Bronchial epithelial cell (primary cell): ENCODE measurements around the gene TBC1D22A. TPM values are rescaled to one million over a fixed set of nuclear protein-coding genes. Genes with fewer than 3 reads are reported as not detected.

Experiments
- DNase-seq: peaks from one replicate; pipeline ENCODE4 v3.0.0-alpha.2; 2010; ENCODE audit warnings: low read depth
- FAIRE-seq: peaks from 2 replicates; lab custom pipeline; 2011; peaks lifted over from hg19 to GRCh38; lab: Jason Lieb, UNC
- H3K27me3 ChIP-seq: 2 replicates; pipeline ENCODE4 v1.5.1; 2011; ENCODE audit warnings: low read length; ENCODE audit not compliant: control insufficient read depth, insufficient read depth
- H3K36me3 ChIP-seq: 2 replicates; pipeline ENCODE4 v1.5.1; 2011; ENCODE audit warnings: low read length; ENCODE audit not compliant: control insufficient read depth, insufficient read depth
- H3K4me3 ChIP-seq: 2 replicates; pipeline ENCODE4 v1.5.1; 2011; ENCODE audit warnings: mild to moderate bottlenecking, low read depth, low read length, control low read depth
- total RNA-seq: library from RNA; depleted of rRNA; stranded (reverse); fragments of >200 nt; gene quantifications from 2 replicates; pipeline ENCODE4 v1.2.1, GENCODE V29; 2014
- TF ChIP-seq, protein P1 (sequence below): IDR thresholded peaks from 2 replicates; pipeline ENCODE4 v1.5.1; 2011; ENCODE audit warnings: mild to moderate bottlenecking, moderate library complexity, low read length, control low read depth, inconsistent platforms; ENCODE audit not compliant: insufficient read depth, severe bottlenecking

The TBC1D22A gene
- total RNA-seq, 1 donor from 2014 or later = 10.0 TPM

DNA sequence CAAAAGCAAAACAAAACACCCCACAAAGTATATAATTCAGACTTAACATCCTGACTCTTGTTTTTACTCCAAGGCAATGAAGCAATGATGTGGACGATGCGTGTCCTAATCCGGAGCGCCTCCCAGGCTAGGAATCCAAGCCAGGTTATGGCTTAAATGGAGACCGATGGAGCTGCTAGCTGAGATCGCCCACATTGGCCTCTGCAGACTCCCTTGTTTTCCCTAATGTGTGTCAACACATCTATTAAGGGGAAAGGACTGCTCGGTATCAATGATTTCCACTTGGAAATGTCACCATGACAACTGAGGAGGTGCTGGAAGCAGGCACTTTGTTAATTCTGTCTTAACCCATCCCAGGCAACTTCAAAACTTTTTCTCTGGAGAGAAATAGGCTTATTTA, 311.7 kb downstream of the TBC1D22A start:
- FAIRE-seq (no peak), DNase-seq (no peak)
- TF ChIP-seq, protein P1, sequence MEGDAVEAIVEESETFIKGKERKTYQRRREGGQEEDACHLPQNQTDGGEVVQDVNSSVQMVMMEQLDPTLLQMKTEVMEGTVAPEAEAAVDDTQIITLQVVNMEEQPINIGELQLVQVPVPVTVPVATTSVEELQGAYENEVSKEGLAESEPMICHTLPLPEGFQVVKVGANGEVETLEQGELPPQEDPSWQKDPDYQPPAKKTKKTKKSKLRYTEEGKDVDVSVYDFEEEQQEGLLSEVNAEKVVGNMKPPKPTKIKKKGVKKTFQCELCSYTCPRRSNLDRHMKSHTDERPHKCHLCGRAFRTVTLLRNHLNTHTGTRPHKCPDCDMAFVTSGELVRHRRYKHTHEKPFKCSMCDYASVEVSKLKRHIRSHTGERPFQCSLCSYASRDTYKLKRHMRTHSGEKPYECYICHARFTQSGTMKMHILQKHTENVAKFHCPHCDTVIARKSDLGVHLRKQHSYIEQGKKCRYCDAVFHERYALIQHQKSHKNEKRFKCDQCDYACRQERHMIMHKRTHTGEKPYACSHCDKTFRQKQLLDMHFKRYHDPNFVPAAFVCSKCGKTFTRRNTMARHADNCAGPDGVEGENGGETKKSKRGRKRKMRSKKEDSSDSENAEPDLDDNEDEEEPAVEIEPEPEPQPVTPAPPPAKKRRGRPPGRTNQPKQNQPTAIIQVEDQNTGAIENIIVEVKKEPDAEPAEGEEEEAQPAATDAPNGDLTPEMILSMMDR = no peak
- Histone ChIP-seq H3K36me3 (peaks cover 3% of the 10 kb centered on the region), H3K4me3 (no peak overlapping the region), H3K27me3 (no peaks in the 10 kb centered on the region)

DNA sequence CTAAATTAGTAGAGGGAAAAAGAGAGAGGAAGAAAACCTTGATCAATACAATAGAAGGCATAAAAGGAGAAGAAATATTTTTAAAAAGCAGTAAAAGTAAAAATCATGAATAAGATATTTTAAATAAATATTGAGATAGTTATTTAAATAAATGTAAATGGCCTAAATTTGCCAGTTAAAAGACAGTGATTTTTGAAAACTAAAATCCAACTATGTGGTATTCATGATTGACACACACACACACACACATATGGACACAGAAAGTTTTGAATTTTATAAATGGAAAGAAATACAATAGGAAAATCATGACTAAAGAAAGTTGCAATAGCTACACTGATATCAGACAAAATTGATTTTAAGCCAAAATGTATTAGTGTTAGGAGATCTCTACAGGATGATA, 313.1 kb downstream of the TBC1D22A start:
- H3K4me3 ChIP-seq = no peak overlapping the region
- no peaks in the 10 kb centered on the region for H3K27me3 ChIP-seq
- H3K36me3 ChIP-seq = peaks cover 3% of the 10 kb centered on the region
- DNase-seq = no peak
- FAIRE-seq = no peak
- TF ChIP-seq, protein P1 = no peak

DNA sequence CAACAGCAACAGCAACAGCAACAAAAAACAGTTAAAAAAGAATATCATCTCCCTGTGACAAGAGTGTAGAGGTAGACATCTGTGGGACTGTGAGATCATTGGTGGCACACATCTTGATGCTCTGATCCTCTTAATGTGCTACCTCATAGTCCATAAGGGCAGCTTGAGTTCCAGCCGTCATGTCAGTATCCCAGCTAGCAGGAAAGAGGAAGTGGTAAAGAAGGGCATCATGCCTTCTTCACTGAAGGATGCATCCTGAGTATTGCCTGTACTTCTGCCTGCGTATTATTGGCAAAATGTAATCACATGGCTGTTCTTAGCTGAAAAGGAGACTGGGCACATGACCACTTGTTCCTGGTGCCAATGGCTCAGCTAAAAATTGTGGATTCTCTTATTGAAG, 314.3 kb downstream of the TBC1D22A start:
- Histone ChIP-seq H3K4me3 (no peak overlapping the region), H3K36me3 (peaks cover 3% of the 10 kb centered on the region), H3K27me3 (no peaks in the 10 kb centered on the region)
- TF ChIP-seq, protein P1 = no peak
- no peak for FAIRE-seq
- no peak for DNase-seq

DNA sequence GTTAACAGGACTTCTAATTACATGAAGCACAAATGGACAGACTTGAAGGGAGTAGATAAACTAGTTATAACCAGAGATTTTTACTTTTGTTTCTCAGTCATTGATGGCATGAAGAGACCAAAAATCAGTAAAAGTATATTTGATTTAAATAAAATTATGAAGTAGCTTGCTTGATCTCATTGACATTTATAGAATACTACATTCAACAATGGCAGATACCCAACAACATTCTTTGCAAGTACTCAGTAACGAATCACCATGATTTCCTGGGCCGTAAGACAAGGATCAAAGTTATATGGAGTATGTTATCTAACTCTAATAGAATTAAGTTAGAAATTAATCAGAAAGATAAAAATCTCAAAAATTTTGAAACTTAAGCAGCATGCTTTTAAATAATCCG, 317.6 kb downstream of the TBC1D22A start:
- H3K36me3 ChIP-seq = peaks cover 3% of the 10 kb centered on the region
- FAIRE-seq = no peak
- H3K4me3 ChIP-seq = no peak overlapping the region
- no peak for DNase-seq
- TF ChIP-seq, protein P1 = no peak
- H3K27me3 ChIP-seq = no peaks in the 10 kb centered on the region

DNA sequence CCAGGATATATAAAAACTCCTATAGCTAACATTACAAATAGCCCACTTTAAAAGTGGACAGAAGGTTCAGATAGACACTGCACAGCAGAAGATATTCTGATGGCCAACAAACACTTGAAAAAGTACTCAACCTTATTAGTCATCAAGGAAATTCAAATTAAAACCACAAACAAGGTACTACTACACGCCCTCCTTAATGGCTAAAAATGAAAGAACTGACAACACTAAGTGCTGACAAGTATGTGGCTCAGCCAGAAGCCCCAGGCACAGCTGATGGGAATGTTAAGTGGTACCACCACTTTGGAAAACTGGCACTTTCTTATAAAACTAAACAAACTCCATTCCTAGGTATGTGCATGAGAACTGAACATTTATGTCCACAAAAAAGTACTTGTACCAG, 320.1 kb downstream of the TBC1D22A start:
- FAIRE-seq (no peak), DNase-seq (peak; percentile 22)
- TF ChIP-seq, protein P1 = no peak
- H3K36me3 ChIP-seq = peaks cover 1% of the 10 kb centered on the region
- no peak overlapping the region for H3K4me3 ChIP-seq
- no peaks in the 10 kb centered on the region for H3K27me3 ChIP-seq

DNA sequence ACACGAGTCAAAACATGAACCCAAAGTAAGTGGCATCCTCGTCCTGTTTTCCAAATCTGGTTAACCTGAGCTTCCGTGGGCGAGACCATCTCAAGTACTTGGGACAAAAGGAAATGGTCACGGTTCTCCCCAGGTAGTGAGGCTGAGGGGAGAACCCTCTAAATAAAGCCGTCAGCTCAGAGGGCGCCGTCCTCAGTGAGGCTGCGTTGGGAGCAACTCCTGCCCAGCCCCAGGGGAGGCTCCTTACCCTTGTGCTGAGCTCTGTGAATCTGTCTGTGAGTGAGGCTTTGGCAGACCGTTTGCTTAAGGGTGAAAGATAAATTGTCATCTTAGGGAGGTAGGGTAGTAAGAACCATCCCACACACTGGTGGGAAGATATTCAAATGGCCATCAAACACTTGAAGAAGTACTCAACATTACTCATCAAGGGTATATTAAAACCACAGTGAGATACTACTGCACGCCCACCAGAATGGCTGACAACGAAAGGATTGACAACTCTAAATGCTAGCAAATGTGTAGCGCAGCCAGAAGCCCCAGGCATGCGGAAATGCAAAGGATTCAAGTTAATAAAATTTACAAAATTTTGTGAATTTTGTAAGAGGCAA, 321.0 kb downstream of the TBC1D22A start:
- Histone ChIP-seq H3K4me3 (no peak overlapping the region), H3K36me3 (no peaks in the 10 kb centered on the region), H3K27me3 (no peaks in the 10 kb centered on the region)
- DNase-seq (no peak), FAIRE-seq (no peak)
- TF ChIP-seq, protein P1 = no peak
